ENCODE measurements around the gene TNFSF4. TPM values are rescaled to one million over a fixed set of nuclear protein-coding genes. Genes with fewer than 3 reads are reported as not detected.
A peak's percentile ranks its signal among the peaks of the same experiment; 100 is the strongest.
"Not testable (repeated sequence)": the region's sequence is repeated elsewhere in the genome, so short reads cannot be mapped to it uniquely, and the experiment has no call there.

The TNFSF4 gene
- total RNA-seq, 1 donor from 2014 or later = 3.3 TPM

DNA sequence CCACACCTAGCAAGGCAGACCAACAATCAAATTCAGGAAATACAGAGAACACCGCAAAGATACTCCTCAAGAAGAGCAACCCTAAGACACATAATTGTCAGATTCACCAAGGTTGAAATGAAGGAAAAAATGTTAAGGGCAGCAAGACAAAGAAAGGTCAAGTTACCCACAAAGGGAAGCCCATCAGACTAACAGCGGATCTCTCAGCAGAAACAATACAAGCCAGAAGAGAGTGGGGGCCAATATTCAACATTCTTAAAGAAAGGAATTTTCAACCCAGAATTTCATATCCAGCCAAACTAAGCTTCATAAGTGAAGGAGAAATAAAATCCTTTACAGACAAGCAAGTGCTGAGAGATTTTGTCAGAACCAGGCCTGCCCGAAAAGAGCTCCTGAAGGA, 21.9 kb upstream of the TNFSF4 start:
- not testable (repeated sequence) for H2AFZ ChIP-seq (ENCODE audit: low read depth, low read length); H3K27ac ChIP-seq (ENCODE audit: low read depth, low read length); H3K9ac ChIP-seq (ENCODE audit: low read length); H3K9me3 ChIP-seq (ENCODE audit: insufficient read depth, low read depth, low read length); H3K27me3 Mint-ChIP-seq (ENCODE audit: low read depth, unreplicated experiment); H3K4me3 Mint-ChIP-seq (ENCODE audit: unreplicated experiment); H3K36me3 Mint-ChIP-seq (ENCODE audit: low read depth, unreplicated experiment); H3K27ac Mint-ChIP-seq (ENCODE audit: unreplicated experiment); H3K36me3 ChIP-seq (ENCODE audit: insufficient read depth, low read length); H3K79me2 ChIP-seq (ENCODE audit: insufficient read depth, low read length); FAIRE-seq; H3K4me1 ChIP-seq (ENCODE audit: insufficient read depth, low read length); H3K4me3 ChIP-seq (ENCODE audit: insufficient read depth, low read depth, low read length); H4K20me1 ChIP-seq (ENCODE audit: insufficient read depth, low read length); H3K4me2 ChIP-seq (ENCODE audit: low read length); H3K27me3 ChIP-seq (ENCODE audit: insufficient read depth, low read length); DNase-seq (ENCODE audit: low read depth)
- Mint-ChIP-seq H3K9me3 (ENCODE audit: unreplicated experiment) (peaks cover 16% of the 10 kb centered on the region), H3K4me1 (ENCODE audit: low read depth, unreplicated experiment) (peaks cover 10% of the 10 kb centered on the region)

DNA sequence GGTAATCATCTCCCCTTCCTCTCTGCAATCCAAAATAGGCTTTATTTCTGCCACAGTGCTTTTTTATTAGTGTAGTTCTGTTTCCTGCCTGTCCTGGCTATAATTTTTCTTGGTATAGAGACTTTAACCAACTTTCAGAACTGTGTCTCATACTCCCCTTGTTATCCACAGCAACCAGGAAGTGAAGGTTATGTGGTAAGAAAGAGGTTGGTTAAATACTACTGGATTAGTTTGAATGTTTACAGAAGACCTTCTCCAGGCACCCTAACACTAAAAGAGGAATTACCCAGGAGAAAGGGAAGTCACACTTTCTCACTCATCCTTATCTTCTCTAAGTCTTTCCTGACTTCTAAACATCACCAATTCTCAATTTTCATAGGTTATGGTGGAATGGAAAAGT, 17.8 kb upstream of the TNFSF4 start:
- DNase-seq (ENCODE audit: low read depth) = no peak
- H3K4me1 ChIP-seq (ENCODE audit: insufficient read depth, low read length) = peaks cover 2% of the 10 kb centered on the region
- Mint-ChIP-seq H3K4me3 (ENCODE audit: unreplicated experiment) (no peak overlapping the region), H3K27me3 (ENCODE audit: low read depth, unreplicated experiment) (no peaks in the 10 kb centered on the region), H3K4me1 (ENCODE audit: low read depth, unreplicated experiment) (peaks cover 13% of the 10 kb centered on the region), H3K27ac (ENCODE audit: unreplicated experiment) (no peak overlapping the region), H3K36me3 (ENCODE audit: low read depth, unreplicated experiment) (no peaks in the 10 kb centered on the region), H3K9me3 (ENCODE audit: unreplicated experiment) (peaks cover 15% of the 10 kb centered on the region)
- H4K20me1 ChIP-seq (ENCODE audit: insufficient read depth, low read length) = no peaks in the 10 kb centered on the region
- no peak for TF ChIP-seq EZH2 (IDR thresholded peaks at IDR 0.05; ENCODE audit: insufficient read depth, low read length)
- TF ChIP-seq, protein P1, sequence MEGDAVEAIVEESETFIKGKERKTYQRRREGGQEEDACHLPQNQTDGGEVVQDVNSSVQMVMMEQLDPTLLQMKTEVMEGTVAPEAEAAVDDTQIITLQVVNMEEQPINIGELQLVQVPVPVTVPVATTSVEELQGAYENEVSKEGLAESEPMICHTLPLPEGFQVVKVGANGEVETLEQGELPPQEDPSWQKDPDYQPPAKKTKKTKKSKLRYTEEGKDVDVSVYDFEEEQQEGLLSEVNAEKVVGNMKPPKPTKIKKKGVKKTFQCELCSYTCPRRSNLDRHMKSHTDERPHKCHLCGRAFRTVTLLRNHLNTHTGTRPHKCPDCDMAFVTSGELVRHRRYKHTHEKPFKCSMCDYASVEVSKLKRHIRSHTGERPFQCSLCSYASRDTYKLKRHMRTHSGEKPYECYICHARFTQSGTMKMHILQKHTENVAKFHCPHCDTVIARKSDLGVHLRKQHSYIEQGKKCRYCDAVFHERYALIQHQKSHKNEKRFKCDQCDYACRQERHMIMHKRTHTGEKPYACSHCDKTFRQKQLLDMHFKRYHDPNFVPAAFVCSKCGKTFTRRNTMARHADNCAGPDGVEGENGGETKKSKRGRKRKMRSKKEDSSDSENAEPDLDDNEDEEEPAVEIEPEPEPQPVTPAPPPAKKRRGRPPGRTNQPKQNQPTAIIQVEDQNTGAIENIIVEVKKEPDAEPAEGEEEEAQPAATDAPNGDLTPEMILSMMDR (IDR thresholded peaks at IDR 0.05; ENCODE audit: insufficient read depth, low read depth, low read length) = no peak
- no peaks in the 10 kb centered on the region for H3K9me3 ChIP-seq (ENCODE audit: insufficient read depth, low read depth, low read length)
- H3K4me3 ChIP-seq (ENCODE audit: insufficient read depth, low read depth, low read length) = no peak overlapping the region
- no peaks in the 10 kb centered on the region for H3K79me2 ChIP-seq (ENCODE audit: insufficient read depth, low read length)
- no peaks in the 10 kb centered on the region for H3K36me3 ChIP-seq (ENCODE audit: insufficient read depth, low read length)
- no peak overlapping the region for H2AFZ ChIP-seq (ENCODE audit: low read depth, low read length)
- no peaks in the 10 kb centered on the region for H3K27me3 ChIP-seq (ENCODE audit: insufficient read depth, low read length)
- no peak overlapping the region for H3K27ac ChIP-seq (ENCODE audit: low read depth, low read length)
- FAIRE-seq = no peak
- H3K4me2 ChIP-seq (ENCODE audit: low read length) = no peak overlapping the region
- no peak overlapping the region for H3K9ac ChIP-seq (ENCODE audit: low read length)

DNA sequence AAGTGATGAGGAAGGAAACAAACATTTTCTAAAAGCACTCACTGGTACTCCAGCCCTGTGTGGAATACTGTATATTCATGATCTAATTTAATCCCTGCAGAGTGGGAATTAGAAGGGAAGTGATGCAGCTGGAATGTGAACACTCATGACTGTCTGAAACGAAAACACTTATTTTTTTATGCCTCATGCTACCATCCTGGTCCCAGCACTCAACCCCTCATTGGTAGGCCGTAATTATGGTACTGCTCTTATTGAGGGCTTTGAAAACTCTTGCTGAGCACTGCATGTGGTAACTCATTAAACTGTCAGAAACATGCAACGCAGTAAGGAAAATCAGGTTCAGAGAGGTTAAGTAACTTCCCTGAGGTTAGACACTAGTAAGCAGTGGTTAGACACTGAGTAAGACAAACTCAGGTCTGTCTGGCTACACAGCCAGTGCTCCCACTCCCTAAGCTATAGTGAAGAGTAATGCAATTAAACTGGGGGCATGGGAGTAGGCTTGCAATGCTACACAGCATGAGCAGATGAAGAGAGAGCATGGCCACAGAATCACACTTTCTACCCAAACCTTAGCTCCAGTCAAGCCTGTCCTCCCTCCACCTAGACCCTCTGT, 17.3 kb upstream of the TNFSF4 start:
- H3K4me3 Mint-ChIP-seq (ENCODE audit: unreplicated experiment) = no peak overlapping the region
- TF ChIP-seq, protein P1 (IDR thresholded peaks at IDR 0.05; ENCODE audit: insufficient read depth, low read depth, low read length) = no peak
- no peak for TF ChIP-seq EZH2 (IDR thresholded peaks at IDR 0.05; ENCODE audit: insufficient read depth, low read length)

More for the DNA sequence above, 17.3 kb upstream of the TNFSF4 start:
- Histone ChIP-seq H3K9me3 (ENCODE audit: insufficient read depth, low read depth, low read length) (no peaks in the 10 kb centered on the region), H3K4me2 (ENCODE audit: low read length) (peak overlapping the region; percentile 10), H3K27me3 (ENCODE audit: insufficient read depth, low read length) (no peaks in the 10 kb centered on the region), H3K79me2 (ENCODE audit: insufficient read depth, low read length) (no peaks in the 10 kb centered on the region), H4K20me1 (ENCODE audit: insufficient read depth, low read length) (no peaks in the 10 kb centered on the region), H2AFZ (ENCODE audit: low read depth, low read length) (no peak overlapping the region), H3K36me3 (ENCODE audit: insufficient read depth, low read length) (no peaks in the 10 kb centered on the region), H3K4me1 (ENCODE audit: insufficient read depth, low read length) (peaks cover 2% of the 10 kb centered on the region), H3K27ac (ENCODE audit: low read depth, low read length) (no peak overlapping the region), H3K4me3 (ENCODE audit: insufficient read depth, low read depth, low read length) (no peak overlapping the region), H3K9ac (ENCODE audit: low read length) (no peak overlapping the region)
- no peak for FAIRE-seq
- Mint-ChIP-seq H3K9me3 (ENCODE audit: unreplicated experiment) (peaks cover 10% of the 10 kb centered on the region), H3K4me1 (ENCODE audit: low read depth, unreplicated experiment) (peaks cover 13% of the 10 kb centered on the region), H3K36me3 (ENCODE audit: low read depth, unreplicated experiment) (no peaks in the 10 kb centered on the region), H3K27me3 (ENCODE audit: low read depth, unreplicated experiment) (no peaks in the 10 kb centered on the region), H3K27ac (ENCODE audit: unreplicated experiment) (no peak overlapping the region)
- no peak for DNase-seq (ENCODE audit: low read depth)
